ENCODE results near the gene NPB.
"Not testable (repeated sequence)": the region's sequence is repeated elsewhere in the genome, so short reads cannot be mapped to it uniquely, and the experiment has no call there.

The NPB gene

DNA sequence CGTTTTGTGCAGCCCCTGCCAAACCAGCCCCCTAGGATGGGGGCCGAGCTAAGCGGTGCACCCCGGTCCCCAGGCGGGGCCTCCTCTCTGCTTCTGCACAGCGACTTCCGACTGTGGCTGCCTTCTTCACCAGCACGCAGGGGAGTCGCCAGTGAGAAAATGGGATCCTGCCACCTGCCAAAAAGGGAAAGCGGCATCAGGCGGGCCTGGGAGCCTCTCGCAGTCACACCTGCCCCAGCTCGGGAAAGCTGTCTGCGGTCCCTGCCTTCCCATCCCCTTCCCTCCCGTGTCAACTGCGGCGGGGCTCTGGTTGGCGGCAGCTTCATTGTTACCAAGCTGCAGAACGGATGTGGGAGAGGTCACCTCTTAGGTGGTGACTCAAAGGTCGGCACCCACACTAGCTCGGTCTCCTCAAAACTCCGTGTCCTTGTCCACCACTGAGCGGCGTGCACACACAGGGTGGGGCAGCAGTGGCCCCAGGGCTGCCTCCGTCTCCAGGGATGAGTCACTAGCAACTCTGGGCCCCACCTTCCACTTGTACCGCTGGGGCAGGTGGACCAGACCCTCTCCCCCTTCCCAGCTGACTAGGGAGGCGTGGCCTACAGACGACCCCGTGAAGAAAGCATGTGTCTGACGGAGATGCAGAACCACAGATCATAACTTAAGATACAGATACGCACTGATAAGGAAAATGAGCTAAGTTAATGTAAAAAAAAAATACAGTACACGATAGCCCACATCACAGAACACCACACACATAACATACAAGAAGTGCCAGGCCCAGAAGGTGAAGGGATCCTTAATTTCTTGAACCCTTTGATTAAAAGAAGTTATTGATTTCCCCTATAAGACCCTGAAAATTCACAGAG, 10.6 kb downstream of the NPB start:
- no peak for DNase-seq

DNA sequence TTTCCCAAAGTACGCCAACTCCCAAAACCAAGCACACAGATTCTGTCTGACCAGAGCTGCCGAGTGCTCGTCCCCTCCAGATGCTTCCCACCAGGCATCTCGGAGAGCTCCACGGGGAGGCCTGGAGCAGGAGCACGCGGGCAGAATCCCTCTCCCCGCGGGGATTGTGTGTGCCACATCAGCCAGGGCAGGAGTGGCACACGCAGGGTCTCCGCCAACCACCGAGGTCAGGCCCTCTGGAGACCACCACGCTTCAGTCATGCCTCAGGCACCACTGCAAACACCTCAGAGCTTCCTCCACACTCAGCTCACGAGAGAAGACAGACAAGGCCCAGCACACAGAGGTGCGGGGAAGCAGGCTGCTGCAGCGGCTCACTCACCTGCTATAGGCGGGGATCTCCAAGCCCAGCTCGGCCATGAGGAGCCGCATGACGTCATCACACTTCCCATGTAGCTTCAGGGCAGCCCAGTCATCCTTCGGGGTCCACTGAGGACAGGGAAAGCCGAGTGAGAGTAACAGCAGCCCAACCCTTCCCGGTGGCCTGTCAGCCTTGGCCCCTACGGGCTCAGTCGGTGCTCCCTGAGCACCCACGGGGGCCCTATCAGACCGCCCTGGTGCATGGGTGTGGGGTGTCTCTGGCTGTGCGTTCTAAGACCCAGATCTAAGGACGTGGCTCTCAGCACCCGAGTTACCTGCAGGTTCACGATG, 11.5 kb downstream of the NPB start:
- DNase-seq: no peak

DNA sequence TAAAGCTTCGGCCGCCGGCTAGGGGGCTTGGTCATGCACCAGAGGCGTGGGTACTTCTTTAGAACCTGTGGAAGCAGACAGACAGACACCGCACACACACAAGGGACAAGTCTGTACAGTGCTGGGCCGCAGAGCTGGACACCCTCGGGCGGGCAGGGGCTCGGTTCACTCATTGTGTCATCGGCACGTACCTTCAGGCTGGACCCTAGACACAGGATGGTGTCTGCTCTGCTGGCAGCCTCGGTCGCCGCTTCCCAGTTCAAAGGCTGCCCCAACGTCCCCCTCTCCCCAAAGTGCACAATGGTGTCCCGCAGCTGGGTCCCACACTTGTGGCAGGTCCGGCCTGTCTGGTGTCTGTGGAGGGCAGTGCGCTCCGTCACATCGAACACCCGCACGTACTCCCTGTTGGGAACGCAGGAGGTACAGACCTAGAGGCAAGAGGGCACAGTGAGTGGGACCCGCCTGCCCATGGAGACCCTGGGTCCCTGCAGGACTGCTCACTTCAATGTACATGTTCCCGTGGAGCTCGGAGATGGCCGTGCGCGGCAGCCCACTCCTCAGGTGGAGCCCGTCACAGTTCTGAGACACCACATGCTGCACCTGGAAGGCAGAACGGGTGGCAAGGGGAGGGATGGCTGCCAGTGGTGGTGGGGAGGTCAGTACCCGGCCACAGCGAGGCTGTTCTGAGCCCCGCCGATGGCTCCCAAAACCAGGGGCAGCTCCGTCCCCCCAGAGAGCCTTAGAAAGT, 12.2 kb downstream of the NPB start:
- DNase-seq: no peak

DNA sequence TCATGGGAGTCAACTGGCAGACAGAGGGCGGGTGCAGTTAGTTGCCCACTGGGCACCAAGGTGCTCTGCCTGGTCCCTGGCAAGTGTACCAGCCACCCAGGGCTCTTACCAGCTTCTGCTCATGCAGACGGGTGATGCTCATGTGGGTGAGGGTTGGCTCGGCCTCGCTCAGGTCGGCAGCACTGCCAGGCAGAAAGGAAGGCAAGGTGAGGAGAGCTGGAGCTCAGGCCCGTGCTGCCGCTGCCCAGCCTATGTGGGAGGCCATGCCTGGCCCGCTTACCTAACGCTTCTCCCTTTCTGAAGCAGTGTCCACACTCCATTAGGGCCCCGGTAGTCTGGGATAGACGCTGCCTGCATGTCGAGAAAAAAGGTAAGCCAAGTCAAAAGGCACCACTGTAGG, 13.3 kb downstream of the NPB start:
- no peak for DNase-seq

DNA sequence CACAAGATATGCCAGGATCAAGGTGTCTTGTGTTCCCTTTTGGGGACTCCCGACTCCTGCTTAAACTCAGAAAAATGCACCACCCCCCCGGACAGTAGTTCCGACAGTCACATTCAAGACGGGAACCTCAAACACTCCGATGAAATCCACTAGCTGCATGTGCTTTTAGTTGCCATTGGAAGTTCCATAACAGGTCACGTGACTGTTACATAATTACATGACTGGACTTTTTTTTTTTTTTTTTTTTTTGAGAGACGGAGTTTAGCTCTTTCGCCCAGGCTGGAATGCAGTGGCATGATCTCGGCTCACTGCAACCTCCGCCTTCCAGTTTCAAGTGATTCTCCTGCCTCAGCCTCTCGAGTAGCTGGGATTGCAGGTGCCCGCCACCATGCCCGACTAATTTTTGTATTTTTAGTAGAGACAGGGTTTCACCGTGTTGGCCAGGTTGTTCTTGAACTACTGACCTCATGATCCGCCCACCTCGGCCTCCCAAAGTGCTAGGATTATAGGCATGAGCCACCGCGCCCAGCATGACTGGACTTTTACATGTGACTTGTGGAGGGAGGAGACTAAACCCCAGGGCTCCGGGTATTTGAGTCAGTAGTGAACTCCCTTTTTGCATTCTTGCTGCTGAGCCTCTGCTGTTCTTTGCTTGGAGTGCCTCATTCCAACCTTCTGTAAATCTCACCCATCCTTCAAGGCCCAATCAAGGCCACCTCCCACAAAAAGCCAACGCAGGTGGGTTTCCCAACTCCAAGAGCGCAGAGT, 14.4 kb downstream of the NPB start:
- no peak for DNase-seq

DNA sequence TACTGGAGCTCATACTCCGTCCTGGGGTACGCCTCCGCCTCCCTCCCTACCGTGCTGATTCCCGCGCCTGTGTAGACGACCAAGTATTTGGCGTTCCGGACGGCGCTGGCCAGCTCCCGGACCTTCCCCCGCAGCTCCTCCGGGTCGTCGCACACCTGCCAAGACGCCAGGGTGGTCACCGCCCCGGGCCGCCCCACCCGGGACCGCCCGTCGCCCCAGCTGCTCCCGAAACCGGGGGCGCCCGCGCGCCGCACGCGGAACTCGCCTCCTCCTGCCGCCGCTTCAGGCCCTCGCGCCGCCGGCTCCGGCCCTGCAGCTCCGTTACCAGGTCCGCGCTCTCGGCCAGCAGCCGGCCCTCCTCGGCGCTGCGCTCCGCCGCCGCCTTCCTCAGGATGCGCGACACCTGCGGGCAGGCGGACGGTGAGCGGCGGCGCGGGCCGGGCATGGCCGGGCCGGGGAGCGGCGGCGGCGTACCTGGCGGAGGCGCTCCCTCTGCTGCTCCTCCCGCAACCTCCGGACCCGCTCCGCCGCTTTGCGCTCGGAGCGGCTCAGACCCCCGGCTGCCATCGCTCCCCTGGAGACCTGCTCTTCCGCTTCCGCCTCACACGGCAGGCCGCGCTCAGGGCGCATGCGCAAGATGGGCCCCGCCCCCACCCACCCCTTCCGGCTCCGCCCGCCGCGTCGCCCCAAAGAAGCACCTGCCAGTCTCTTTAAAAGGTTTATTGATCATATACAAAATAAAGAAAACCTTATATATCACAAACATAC, 15.7 kb downstream of the NPB start, which contains the start of gene SIRT7:
SIRT7 (minus strand) TSS at position 612 of the 768 bp plus-strand sequence; CDS start at position 567, 45 bp downstream.
- peak; percentile 92 for DNase-seq

DNA sequence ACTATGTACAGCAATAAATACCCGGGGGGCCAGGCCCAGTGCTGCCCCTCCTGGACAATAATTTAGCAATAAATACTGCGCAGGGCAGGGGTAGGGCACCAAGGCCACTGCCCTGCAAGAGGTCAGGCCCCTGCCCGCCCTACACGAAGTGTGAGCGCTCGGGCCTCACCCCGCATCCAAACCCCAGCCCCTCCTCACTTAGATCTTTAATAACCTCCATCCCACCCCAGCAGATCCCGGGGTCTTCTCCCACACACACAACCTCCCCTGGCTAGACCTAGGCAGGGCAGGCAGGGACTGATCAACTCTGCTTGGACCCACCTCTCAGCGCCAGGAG, 16.3 kb downstream of the NPB start:
- DNase-seq: not testable (repeated sequence)

DNA sequence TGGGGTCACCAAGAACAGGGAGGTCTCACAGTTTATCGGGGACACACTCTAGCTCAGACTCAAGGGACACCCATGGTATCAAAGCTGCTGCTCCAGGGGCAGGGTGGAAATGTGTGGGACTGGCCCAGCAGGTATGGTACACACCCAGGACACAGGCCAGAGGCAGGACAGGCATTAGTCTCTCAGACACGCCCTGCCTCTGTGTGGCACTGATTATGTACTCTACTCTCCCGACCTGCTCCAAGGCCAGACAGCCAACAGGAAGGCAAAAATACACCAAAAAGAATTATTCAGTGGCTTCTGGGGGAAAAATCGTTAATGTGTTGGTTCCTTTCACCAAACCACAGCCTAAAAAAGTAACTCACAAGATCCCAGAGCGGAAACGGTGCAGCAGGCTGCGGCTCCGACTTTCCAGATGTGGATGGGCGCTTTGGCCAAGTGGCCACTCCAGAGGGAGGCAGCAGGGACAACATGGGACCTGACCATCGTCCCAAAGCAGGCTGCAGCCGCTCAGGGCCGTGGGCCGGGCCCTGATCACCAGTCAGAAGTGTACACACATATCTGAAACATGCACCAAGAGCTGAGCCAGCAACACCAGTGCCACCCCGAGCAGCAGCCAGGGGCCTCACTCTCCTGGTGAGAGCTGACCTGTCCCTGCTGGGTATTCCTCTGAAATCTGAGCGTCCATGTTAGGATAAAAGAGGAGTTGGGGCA, 17.0 kb downstream of the NPB start:
- no peak for DNase-seq

DNA sequence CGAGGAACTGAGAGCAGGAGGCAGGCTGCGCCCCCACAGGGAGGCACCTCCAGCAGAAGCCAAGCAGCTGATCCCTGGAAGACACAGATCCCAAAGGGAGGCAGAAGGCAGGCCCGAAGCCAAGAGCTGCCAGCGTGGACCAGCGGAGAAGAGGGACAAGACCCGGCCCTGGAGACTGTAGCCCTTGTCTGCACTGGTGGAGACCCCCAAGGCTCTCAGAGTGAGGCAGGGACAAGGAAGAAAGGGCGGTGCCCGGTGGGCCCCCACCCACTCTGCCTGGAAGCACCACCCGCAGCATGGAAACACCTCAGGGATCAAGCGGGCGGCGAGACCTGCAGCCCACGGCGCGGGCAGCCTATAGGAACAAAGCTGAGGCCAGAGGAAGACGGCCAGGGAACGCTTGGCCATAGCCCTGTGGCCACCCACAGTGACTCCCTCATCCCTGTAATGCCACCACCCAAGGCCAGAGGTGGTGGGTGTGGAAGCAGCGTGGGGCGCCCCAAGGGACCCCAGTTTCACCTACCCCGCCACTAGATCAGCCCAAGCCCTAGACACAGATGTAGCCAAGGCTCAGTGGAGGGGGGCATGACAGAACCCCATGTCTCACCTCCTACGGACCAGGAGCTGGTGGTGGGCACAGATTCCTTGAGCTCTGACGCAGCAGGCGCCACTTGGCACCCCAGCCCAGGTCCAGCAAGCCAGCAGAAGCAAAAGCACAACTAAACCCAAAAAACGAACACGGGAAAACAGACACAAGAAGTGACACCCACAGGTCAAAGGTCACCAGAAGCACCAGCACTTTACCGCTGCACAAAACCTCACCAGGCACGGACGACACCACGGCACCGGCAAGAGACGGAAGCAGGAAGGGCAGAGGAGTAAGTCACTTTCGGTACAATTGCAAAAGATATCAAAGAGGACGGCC, 18.8 kb downstream of the NPB start:
- DNase-seq: no peak

DNA sequence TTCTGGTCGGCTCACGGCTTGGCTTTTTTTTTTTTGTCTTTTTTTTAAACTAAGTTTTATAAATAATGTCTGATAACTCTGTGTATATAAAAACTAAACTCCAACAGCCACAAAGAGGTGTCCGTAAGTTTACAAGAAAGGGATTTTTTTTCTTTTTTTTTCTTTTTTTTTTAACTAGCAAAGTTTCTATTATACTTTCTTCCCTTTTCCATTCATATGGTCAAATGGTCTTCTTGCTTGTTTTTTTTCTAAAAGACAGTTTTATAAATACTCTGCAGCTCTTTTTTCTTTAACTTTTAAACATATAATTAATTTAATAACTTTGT, 19.5 kb downstream of the NPB start:
- DNase-seq: no peak

DNA sequence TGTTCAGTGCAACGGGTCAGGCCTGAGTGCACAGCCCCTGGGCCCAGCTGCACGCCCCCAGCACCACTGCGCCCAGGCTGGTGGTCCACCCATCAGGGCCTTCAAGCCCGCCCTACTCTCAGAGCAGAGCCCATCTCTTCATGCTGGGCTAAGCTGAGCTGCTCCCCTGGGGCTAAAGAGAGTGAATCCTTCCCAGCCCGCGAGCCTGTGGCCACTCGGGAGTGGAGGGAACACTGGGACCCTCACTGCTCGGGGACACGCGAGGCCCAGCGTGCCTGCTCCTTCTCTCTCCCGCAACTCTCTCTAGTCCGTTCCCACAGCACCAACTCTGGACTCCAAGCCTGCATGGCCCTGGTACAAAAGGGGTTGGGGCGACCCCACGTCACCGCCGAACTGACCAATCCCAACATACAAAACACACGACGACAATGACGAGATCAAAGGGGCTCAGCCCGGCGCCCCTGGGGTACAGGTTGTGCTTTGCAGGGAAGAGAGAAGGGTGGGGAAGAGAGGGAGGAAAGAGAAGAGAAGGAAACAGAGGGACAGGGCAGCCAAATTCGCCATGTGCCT, 20.0 kb downstream of the NPB start:
- no peak for DNase-seq

DNA sequence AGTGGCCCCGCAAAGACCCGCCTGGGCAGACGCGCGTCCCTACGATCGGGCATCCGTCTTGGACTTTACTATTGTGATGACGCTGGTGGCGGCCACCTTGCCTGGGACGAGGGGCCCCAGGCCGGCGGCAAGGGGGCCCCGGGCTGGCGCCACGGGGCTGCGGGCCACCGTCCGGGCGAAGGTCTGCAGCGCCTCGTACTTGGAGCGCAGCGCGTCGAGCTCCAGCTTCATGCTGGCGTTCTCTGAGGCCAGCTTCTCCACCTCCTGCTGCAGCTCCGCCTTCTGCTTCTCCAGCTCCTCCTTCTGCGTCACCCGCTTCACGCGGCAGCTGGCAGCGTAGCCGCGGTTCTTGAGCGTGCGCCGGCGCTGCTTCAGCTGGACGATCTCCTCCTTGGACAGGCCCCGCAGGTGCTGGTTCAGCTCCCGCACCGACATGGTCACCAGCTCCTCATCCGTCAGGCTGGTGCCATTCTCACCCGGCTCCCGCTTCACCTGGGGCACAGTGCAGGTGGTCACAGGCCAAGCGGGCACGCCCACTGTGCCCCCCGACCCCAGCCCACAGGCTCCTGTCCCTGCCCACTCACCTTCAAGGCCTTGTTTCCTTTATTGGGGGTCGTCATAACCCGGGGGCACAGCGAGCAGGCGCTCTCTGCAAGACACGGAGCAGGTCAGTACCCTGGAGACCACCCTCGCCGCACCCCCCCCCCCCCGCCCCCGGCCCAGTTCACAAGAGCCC, 20.7 kb downstream of the NPB start:
- DNase-seq: no peak

DNA sequence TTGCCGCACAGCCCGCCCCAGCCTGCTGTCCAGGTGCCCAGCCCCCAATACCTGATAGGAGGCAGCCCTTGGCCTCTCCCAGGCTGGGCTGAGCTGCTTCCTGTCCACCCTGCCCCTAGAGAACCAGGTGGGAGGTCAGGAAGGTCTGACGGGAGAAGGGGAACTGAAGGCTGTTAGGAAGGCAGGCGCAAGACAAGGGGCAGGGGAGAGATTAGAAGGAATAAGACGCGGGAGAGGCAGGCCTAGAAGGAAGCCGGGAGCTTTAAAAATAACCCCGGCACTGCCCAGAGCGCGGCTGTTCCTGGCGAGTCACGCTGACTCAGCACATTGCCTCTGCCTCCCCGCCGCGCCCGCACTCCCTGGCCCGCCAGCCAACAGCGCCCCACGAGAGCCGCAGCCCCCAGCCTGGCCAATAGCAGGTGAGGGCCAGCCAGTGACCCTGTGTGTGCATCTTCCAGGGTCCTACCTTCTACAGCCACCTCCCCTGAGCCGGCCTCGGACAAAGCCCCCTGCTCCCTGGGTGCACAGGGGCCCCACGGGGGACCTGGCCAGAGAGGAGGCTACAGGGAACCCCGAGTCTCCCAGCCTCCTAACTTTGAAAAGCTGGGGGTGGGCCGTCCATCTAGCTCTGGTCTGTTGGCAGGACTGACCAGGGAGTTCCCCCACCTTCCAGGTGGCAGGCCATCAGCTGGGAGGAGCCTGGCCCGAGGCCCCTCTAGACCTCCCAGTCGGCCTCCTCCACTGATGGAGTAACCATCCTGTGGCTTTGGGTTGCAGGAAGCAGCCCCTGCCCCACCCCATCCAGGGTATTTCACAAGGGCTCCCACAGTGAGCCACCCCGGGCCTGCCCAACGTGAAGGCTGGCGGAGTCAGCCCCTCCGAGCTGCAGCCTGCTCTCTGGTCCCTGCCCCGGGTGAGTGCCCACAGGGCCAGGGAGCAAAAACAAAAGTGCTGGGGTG, 21.5 kb downstream of the NPB start:
- peak; percentile 58 for DNase-seq

DNA sequence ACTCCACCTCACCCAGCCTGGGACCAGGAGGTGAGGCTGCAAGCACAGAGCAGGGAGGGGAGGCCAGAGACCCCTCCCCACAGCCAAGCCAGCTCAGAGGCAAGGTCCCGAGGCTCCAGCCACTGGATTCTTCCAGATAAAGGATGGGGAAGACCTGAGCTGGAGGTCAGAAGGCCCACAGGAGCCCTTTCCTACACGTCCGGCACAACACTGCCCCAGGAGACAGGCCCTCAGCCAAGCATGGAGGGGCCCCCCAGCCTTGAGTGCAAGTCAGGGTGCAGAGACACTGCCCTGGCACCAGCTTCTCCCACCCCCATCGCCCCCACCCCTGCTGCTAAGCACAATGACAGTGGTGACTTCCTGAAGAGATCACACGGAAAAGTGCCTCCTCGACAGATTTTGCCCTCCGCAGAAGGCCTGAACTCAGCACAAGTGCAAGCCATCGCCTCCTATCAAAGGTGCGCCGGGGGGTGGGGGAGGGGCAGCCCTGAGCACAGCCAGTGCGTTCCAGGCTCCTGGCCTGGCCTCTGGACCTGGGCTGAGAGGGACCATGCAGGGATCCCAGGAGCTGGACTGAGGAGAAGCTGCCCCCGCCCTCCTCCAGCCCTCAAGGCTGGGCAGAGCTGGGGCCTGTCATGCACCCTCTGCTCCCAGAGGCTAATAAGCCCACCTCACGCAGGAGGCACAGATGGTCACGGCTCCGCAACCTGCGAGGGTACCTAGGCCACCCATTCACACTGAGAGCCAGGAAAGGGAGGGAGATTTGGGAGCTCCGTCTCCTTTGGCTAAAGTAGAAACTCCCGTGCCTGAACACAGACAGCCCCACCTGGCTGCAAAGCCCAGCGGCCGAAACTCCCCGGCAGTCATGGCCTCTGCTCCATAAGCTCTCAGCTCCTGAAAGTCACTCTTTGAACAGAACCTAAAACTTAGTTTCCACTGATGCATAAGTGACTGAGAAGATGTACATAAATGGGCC, 22.8 kb downstream of the NPB start:
- DNase-seq: no peak

DNA sequence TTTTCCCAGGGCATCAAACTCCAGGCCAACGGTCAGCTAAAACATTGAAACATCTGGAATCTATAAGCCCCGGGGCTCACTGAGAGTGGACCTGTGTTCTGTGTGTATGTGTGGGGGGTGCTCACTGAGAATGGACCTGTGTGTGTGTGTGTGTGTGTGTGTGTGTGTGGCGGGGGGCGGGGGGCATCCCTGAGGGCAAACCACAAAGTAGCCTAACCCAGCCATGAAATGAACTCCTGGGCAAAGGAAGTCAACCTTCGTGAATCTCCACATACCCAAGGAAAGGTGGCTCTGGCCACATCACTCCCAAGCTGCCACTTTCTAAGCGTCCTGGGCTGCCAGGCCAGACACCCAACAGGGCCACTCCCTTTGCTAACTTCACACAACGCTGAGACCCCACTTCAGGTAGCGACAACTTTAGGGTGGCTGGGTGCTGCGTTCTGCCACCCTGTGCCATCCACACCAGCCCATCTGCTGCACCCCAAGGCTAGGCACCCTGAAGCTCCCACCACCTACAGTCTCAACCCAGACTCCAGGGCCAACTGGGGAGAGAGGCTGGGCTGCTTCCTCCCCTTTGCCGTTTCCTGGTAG, 23.9 kb downstream of the NPB start:
- DNase-seq: no peak

DNA sequence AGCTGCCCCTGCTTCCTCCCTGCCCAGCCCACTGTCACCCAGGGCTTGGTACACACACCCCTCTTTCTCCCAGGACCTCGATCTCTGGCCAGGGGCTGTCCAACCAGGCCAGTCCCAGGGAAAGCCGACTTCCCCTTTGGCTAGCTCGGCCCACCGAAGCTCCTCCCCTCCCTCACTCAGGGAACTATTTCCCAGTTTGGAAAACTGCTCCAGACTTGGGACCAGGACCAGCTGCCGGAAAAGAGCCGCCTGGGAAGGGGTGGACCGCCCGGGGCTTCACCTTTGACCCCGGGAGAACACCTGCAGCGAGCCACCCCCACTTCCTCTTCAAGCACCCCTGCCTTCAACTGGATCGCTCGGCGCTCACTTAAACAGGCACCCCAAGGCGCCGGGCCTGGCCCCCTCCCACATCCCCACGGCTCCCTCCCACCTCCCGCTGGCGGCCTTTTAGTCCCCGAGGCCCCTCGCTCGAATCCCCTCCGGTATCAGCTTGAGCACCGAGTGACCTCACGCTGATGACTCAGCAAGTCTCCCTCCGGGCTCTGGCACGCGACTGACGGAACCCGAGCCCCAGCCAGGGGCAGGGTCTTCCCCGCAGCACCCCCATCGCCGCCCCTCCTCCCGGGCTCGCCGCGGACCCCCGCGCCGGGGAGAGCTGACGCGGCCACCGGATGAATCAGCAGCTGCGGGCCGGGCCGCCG, 24.6 kb downstream of the NPB start:
- DNase-seq: peak; percentile 76
